Measurements from ENCODE around the gene TNFRSF11A. TPM values are rescaled to one million over a fixed set of nuclear protein-coding genes. Genes with fewer than 3 reads are reported as not detected.

TNFRSF11A gene
- total RNA-seq, 2 donors from 2014 or later = 4.9 to 14.2 TPM

DNA sequence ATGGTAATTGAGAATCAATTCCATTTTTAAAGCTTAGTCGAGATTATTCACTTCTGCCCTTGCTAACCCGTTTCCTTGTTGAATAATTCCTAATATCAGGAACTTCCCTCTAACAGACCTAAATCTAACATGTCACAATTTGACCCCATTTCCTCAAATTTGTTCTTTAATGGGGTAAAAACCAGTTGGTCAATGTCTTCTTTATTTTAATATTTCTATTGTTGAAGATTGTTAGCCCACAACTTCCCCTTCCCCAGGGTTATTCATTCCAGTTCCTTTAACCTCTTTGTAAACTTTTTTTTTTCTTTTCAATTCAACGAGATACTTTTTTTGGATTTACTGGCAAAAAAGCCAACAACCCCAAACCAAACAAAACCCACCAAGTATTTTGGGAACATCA, 7.3 kb downstream of the TNFRSF11A start:
- no peaks in the 10 kb centered on the region for H3K9me3 ChIP-seq
- H3K4me1 ChIP-seq (ENCODE audit: control insufficient read depth in 1 of 2, low read depth in 2 of 2) = peaks cover 5 to 6% of the 10 kb centered on the region in 2 donors
- H3K4me3 ChIP-seq = no peak overlapping the region
- TF ChIP-seq, protein P1, sequence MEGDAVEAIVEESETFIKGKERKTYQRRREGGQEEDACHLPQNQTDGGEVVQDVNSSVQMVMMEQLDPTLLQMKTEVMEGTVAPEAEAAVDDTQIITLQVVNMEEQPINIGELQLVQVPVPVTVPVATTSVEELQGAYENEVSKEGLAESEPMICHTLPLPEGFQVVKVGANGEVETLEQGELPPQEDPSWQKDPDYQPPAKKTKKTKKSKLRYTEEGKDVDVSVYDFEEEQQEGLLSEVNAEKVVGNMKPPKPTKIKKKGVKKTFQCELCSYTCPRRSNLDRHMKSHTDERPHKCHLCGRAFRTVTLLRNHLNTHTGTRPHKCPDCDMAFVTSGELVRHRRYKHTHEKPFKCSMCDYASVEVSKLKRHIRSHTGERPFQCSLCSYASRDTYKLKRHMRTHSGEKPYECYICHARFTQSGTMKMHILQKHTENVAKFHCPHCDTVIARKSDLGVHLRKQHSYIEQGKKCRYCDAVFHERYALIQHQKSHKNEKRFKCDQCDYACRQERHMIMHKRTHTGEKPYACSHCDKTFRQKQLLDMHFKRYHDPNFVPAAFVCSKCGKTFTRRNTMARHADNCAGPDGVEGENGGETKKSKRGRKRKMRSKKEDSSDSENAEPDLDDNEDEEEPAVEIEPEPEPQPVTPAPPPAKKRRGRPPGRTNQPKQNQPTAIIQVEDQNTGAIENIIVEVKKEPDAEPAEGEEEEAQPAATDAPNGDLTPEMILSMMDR (IDR thresholded peaks at IDR 0.05) = no peak
- H3K36me3 ChIP-seq = no peaks in the 10 kb centered on the region
- DNase-seq (ENCODE audit: low spot score) (no peak), ATAC-seq (ENCODE audit: insufficient number of reproducible peaks, low FRiP score, low read depth) (no peak)
- peaks cover 6% of the 10 kb centered on the region for H3K27me3 ChIP-seq (replicated peaks; ENCODE audit: insufficient read depth)
- H3K27ac ChIP-seq = no peak overlapping the region

DNA sequence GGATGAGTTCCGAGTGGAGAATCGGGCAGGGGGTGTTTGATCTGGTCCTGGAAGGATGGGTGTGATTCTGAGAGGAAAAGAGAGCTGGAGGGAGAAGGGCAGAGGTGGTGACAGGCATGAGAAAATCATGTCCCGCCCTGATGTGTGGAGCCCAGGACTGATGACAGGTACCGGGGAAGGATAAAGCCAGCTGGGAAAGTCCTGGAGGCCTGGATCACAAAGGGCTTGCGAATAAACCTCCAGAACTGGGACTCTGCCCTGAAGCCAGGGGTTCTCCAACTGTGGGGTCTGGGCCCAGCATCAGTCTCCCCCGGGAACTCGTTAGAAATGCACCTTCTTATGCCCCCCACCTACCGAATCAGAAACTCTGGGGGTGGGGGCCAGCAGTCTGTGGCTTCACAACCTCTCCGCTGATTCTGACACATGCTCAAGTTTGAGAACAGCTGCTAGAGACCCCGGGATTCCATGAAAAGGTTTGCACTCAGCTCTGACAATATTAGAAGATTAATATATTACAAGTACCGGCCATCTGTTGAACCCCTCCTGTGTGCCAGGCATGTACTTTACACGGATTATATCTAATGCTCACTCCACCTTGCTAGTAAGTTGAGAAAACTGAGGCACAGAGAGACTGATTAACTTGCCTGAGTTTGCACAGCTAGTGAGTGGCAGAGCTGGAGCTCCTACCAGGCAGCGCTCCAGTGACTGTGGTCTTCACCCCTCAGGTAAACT, 8.0 kb downstream of the TNFRSF11A start:
- ATAC-seq (ENCODE audit: insufficient number of reproducible peaks, low FRiP score, low read depth) = no peak
- TF ChIP-seq, protein P1 (IDR thresholded peaks at IDR 0.05) = no peak
- no peak for DNase-seq (ENCODE audit: low spot score)
- Histone ChIP-seq H3K27ac (no peak overlapping the region), H3K36me3 (no peaks in the 10 kb centered on the region), H3K4me1 (ENCODE audit: control insufficient read depth in 1 of 2, low read depth in 2 of 2) (peaks cover 5 to 6% of the 10 kb centered on the region in 2 donors), H3K27me3 (replicated peaks; ENCODE audit: insufficient read depth) (no peaks in the 10 kb centered on the region), H3K9me3 (no peaks in the 10 kb centered on the region), H3K4me3 (no peak overlapping the region)

DNA sequence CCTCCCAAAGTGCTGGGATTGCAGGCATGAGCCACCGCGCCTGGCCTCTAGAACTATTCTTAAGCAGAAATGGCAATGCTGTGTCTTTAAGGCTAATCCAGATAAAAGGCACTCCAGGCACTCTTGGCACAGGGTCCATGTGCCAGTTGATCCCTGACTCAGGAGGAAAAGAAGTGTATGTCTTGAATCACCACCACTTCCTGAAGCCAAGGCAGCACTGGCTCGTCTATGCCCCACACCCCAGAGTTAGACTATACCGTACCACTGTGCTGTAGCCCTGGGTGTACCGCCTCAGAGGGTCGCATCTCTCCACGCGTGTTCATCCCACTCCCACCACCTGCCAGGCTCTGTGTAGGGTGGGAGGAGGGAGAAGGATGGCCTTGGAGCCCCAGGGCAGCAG, 9.0 kb downstream of the TNFRSF11A start:
- Histone ChIP-seq H3K4me3 (no peak overlapping the region), H3K27ac (no peak overlapping the region), H3K36me3 (no peaks in the 10 kb centered on the region), H3K4me1 (ENCODE audit: control insufficient read depth in 1 of 2, low read depth in 2 of 2) (peaks cover 5 to 6% of the 10 kb centered on the region in 2 donors), H3K9me3 (no peaks in the 10 kb centered on the region), H3K27me3 (replicated peaks; ENCODE audit: insufficient read depth) (no peaks in the 10 kb centered on the region)
- ATAC-seq (ENCODE audit: insufficient number of reproducible peaks, low FRiP score, low read depth) = no peak
- no peak for DNase-seq (ENCODE audit: low spot score)
- TF ChIP-seq, protein P1 (IDR thresholded peaks at IDR 0.05) = no peak

DNA sequence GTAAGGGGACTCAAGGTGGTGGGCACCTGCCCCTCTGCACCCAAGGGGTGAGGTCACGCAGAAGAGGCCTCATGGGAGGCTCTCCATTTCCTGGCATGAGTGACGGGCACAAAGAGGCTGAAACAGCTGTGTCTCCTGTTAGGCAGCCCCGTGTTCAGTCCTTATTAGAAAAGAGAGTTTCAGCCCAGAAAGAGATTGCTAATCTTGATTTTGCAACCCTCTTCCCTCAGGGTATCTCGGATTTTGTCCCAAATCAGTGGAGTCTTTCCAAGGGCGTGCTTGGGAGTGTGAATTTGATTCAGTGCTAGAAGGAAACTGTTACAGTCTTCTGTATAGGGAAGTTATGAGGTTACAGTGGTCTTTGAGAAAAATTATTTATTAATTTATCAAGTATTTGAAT, 10.4 kb downstream of the TNFRSF11A start:
- Histone ChIP-seq H3K27ac (no peak overlapping the region), H3K27me3 (replicated peaks; ENCODE audit: insufficient read depth) (no peaks in the 10 kb centered on the region), H3K4me1 (ENCODE audit: control insufficient read depth in 1 of 2, low read depth in 2 of 2) (no peaks in the 10 kb centered on the region), H3K9me3 (no peaks in the 10 kb centered on the region), H3K4me3 (no peak overlapping the region), H3K36me3 (no peaks in the 10 kb centered on the region)
- ATAC-seq (ENCODE audit: insufficient number of reproducible peaks, low FRiP score, low read depth) (no peak), DNase-seq (ENCODE audit: low spot score) (no peak)
- TF ChIP-seq, protein P1 (IDR thresholded peaks at IDR 0.05) = no peak

DNA sequence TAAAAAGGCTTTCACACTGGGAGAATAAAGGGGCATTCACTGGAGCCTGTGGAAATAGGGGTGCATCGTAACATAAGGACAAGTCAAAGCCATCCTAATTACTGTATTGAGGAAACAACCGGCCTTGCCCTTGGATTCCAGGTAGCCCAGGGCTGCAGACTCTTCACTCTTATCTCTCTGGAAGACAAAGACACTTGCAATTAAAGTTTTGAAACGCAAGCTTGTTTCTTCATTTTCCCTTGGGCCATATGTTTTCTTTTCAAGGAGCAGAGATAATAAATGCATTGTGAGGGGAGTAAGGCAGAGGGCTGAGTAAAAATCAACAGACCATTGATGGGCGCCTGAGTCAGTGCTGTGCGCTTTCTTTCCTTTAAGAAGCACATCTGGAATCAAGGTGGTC, 11.5 kb downstream of the TNFRSF11A start:
- DNase-seq (ENCODE audit: low spot score) (no peak), ATAC-seq (ENCODE audit: insufficient number of reproducible peaks, low FRiP score, low read depth) (no peak)
- Histone ChIP-seq H3K27me3 (replicated peaks; ENCODE audit: insufficient read depth) (no peaks in the 10 kb centered on the region), H3K4me3 (no peak overlapping the region), H3K4me1 (ENCODE audit: control insufficient read depth in 1 of 2, low read depth in 2 of 2) (no peaks in the 10 kb centered on the region), H3K36me3 (no peaks in the 10 kb centered on the region), H3K9me3 (no peaks in the 10 kb centered on the region), H3K27ac (no peak overlapping the region)
- TF ChIP-seq, protein P1 (IDR thresholded peaks at IDR 0.05) = no peak
